ENCODE results near the gene SPTAN1. TPM values are rescaled to one million over a fixed set of nuclear protein-coding genes. Genes with fewer than 3 reads are reported as not detected.
A peak's percentile ranks its signal among the peaks of the same experiment; 100 is the strongest.

The SPTAN1 gene
- total and polyA plus RNA-seq, 2 donors (not counting 3 experiments of a cell fraction or from before 2014, with no cell fraction given): 408 to 502 TPM

- Histone ChIP-seq H3K9me3 (replicated peaks; ENCODE audit: control insufficient read depth, insufficient read depth, low read length) (no peaks in the 10 kb centered on the region), H3K36me3 (ENCODE audit: control insufficient read depth in 2 of 2, extremely low read depth in 1 of 2, insufficient read depth in 2 of 2, low read length in 2 of 2) (no peaks in the 10 kb centered on the region), H3K4me2 (ENCODE audit: insufficient read depth, low read length) (no peak overlapping the region), H3K9ac (replicated peaks; ENCODE audit: extremely low read depth, insufficient read depth, low read length) (no peak overlapping the region), H3K79me2 (ENCODE audit: control insufficient read depth, insufficient read depth, low read length) (peaks cover 27% of the 10 kb centered on the region), H4K20me1 (replicated peaks; ENCODE audit: control insufficient read depth, extremely low read depth, insufficient read depth, low read length) (peaks cover 3% of the 10 kb centered on the region), H3K27me3 (ENCODE audit: control insufficient read depth in 2 of 2, insufficient read depth in 2 of 2, low read length in 2 of 2) (no peaks in the 10 kb centered on the region), H3K9me1 (replicated peaks; ENCODE audit: control insufficient read depth, extremely low read depth, insufficient read depth, low read length) (no peaks in the 10 kb centered on the region), H3K4me1 (ENCODE audit: control insufficient read depth, extremely low read depth, insufficient read depth, low read length) (peaks cover 31% of the 10 kb centered on the region), H3K27ac (ENCODE audit: insufficient read depth, low read depth, low read length) (peak overlapping the region; percentile 74), H2AFZ (ENCODE audit: low read depth, low read length) (peak overlapping the region; percentile 70), H3K4me3 (replicated peaks in 1 of 3; ENCODE audit: insufficient read depth in 1 of 3, low read depth in 1 of 3, low read length in 3 of 3) (no peak overlapping the region)
- TF ChIP-seq FOS (IDR thresholded peaks at IDR 0.05; ENCODE audit: borderline replicate concordance, insufficient read depth, low read length) (no peak), GATA2 (IDR thresholded peaks at IDR 0.05; ENCODE audit: insufficient read depth, insufficient read length, low read depth, low read length) (no peak), POLR2A (IDR thresholded peaks at IDR 0.05; ENCODE audit: low read depth, low read length) (no peak), POLR2AphosphoS5 (IDR thresholded peaks at IDR 0.05; ENCODE audit: insufficient read depth, low read depth, low read length) (no peak)
- dilution Hi-C loops (cut with MboI; ENCODE audit: extremely low pct_ligation_motif_present, low sequenced_read_pairs) (no loop called here), intact Hi-C loops (cut with micrococcal nuclease) (loop anchor here (2.0 to 10.0 kb wide), 5 partner anchors 15 to 255 kb away; partner anchors contain the start of gene SET)
- ChIA-PET POLR2A (interaction anchor here (0.6 to 3.0 kb wide), 3 partner anchors 8 to 103 kb away, joined by 3 to 8 read pairs (median 3); no protein-coding TSS in a partner anchor), CTCF (interaction anchor here (1.0 to 3.3 kb wide), 8 partner anchors 9 to 130 kb away, joined by 3 to 22 read pairs (median 10); partner anchors contain the start of genes CERCAM and GLE1)
- DNase-seq (ENCODE audit: low read depth, low spot score) (no peak), FAIRE-seq (no peak)
- BruUV-seq (replicated peaks): no TSS peak
These were observed 2.2 kb upstream of the SPTAN1 start for GRCh38 chr9:128550226-128550625.

DNA sequence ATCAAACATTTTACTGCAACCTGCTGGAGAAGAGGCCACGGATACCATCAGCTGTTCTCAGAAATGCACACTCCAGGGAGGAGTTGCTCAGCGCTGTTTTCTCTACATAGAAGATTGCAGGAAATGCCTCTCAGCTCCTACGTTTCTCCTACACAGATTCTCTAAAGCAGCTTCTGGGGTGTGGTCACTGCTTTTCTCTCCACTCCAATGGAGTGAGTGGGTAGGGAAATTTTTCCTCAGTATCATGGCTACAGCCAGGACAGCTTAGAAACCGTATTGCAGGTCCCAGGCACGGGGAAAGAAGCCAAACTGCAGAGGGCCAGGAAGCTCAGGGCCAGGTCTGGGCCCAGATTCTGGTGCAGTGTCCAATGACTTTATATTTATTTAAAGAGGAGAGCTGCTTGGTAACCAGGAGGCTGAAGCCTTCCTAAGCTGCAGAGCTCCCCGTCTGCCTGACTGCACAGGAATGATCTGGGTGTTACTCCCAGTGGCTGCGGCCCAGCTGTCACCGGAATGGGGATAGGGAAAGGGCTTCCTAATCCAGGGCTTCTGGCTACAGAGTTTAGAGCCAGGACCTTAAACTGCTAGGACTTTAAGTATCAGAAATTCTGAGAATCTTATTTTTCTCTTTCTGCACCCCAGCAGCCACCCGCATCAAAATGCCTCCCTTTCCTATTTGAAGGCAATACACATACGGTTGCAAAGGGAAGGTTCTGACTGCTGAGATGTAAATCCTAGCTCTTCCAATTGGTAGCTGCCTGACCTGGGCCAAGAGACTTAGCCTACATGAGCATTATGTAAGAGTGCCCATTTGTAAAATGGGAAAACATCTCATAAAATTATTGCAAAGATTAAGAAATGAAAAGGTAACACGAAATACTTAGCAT, 1.4 kb upstream of the SPTAN1 start:
- no peak for TF ChIP-seq EZH2 (IDR thresholded peaks at IDR 0.05; ENCODE audit: borderline replicate concordance, low read depth, low read length, severe bottlenecking)
- peak; percentile 29 for TF ChIP-seq POLR2A (IDR thresholded peaks at IDR 0.05; ENCODE audit: low read depth, low read length)
- Histone ChIP-seq H3K4me3 (replicated peaks in 1 of 3; ENCODE audit: insufficient read depth in 1 of 3, low read depth in 1 of 3, low read length in 3 of 3) (peak overlapping the region in 2 of 3 experiments; percentile 61 to 78), H3K27ac (ENCODE audit: insufficient read depth, low read depth, low read length) (peak overlapping the region; percentile 74), H3K36me3 (ENCODE audit: control insufficient read depth in 2 of 2, extremely low read depth in 1 of 2, insufficient read depth in 2 of 2, low read length in 2 of 2) (no peaks in the 10 kb centered on the region), H4K20me1 (replicated peaks; ENCODE audit: control insufficient read depth, extremely low read depth, insufficient read depth, low read length) (peaks cover 3% of the 10 kb centered on the region), H3K4me2 (ENCODE audit: insufficient read depth, low read length) (peak overlapping the region; percentile 78), H2AFZ (ENCODE audit: low read depth, low read length) (peak overlapping the region; percentile 70), H3K79me2 (ENCODE audit: control insufficient read depth, insufficient read depth, low read length) (peaks cover 35% of the 10 kb centered on the region), H3K9me1 (replicated peaks; ENCODE audit: control insufficient read depth, extremely low read depth, insufficient read depth, low read length) (no peaks in the 10 kb centered on the region), H3K9ac (replicated peaks; ENCODE audit: extremely low read depth, insufficient read depth, low read length) (peak overlapping the region; percentile 73), H3K4me1 (ENCODE audit: control insufficient read depth, extremely low read depth, insufficient read depth, low read length) (peaks cover 39% of the 10 kb centered on the region), H3K27me3 (ENCODE audit: control insufficient read depth in 2 of 2, insufficient read depth in 2 of 2, low read length in 2 of 2) (no peaks in the 10 kb centered on the region), H3K9me3 (replicated peaks; ENCODE audit: control insufficient read depth, insufficient read depth, low read length) (no peaks in the 10 kb centered on the region)
- dilution Hi-C loops (cut with MboI; ENCODE audit: extremely low pct_ligation_motif_present, low sequenced_read_pairs): no loop called here
- intact Hi-C loops (cut with micrococcal nuclease): loop anchor here (2.0 to 10.0 kb wide), 5 partner anchors 14 to 256 kb away; partner anchors contain the start of gene SET
- POLR2A ChIA-PET: interaction anchor here (0.6 to 3.0 kb wide), 7 partner anchors 9 to 624 kb away, joined by 3 to 8 read pairs (median 3); no protein-coding TSS in a partner anchor
- BruUV-seq (replicated peaks): no TSS peak
- CTCF ChIA-PET: interaction anchor here (0.7 to 3.3 kb wide), 10 partner anchors 9 to 131 kb away, joined by 3 to 22 read pairs (median 10); partner anchors contain the start of genes CERCAM and GLE1
- peak; percentile 78 for FAIRE-seq
- peak; percentile 50 for DNase-seq (ENCODE audit: low read depth, low spot score)

Measured in endothelial cell of umbilical vein (primary cell).